ENCODE data around the gene BAIAP2. TPM values are rescaled to one million over a fixed set of nuclear protein-coding genes. Genes with fewer than 3 reads are reported as not detected.

BAIAP2 gene
- total and polyA plus RNA-seq, 2 donors (not counting 3 experiments of a cell fraction or from before 2014, with no cell fraction given): 12.3 to 18.6 TPM

DNA sequence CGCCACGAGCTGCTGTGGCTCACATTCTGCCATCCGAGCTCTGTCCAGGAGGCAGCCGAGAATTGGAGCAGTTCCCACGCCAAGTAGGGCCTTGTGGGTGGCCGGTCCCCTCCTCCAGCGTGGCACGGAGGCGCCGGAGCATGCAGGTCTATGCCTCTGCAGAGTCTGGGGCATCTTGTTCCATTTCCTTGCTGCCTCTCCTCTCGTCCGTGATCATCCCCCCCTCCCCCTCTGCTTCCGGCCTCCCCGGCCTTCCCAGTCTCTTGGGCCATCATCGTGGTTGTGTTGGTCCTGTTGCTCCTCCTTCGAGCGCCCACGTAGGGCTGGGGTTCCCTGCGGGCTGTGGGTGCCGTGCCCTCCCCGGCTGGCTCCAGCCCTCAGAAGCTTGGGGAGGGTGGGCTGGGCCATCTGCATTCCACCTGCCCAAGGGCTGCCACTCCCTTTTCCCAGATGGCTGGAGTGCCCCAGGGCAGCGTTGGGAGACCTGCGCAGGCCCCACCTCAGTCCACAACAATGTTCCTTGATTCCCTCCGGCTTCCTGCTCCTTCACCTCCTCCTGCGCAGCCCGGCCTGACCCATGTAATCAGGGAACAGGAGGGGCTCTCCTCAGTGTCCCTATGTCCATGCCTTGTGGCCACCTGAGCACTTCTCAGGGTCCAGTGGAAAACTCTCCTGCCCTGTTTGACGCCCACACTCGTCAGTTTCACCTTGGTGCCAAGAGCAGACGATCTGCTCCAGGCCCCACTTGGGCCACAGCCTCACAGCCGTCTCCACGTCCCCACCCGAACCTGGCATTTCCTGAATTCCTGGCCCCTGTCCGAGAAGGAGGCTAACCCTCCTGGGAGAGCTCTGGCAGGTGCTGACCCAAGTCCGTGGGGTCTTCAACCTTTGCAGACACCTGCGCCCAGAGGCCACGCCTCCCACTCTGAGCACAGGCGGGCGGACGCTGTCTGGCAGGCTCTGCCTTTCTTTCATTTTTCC is 37.1 kb downstream of the BAIAP2 start:
- H4K20me1 ChIP-seq (replicated peaks; ENCODE audit: control insufficient read depth, extremely low read depth, insufficient read depth, low read length): no peaks in the 10 kb centered on the region
- no peak for DNase-seq (ENCODE audit: low read depth, low spot score)
- intact Hi-C loops (cut with micrococcal nuclease) (no loop called here), dilution Hi-C loops (cut with MboI; ENCODE audit: extremely low pct_ligation_motif_present, low sequenced_read_pairs) (no loop called here)
- CTCF ChIA-PET: interaction anchor here (0.7 kb wide), 1 partner anchor 25 kb away, joined by 4 read pairs; no protein-coding TSS in a partner anchor
- no peaks in the 10 kb centered on the region for H3K4me1 ChIP-seq (ENCODE audit: control insufficient read depth, extremely low read depth, insufficient read depth, low read length)
- H3K4me2 ChIP-seq (ENCODE audit: insufficient read depth, low read length): no peak overlapping the region
- no peak overlapping the region for H3K4me3 ChIP-seq (replicated peaks in 1 of 3; ENCODE audit: insufficient read depth in 1 of 3, low read depth in 1 of 3, low read length in 3 of 3)
- H3K9ac ChIP-seq (replicated peaks; ENCODE audit: extremely low read depth, insufficient read depth, low read length): no peak overlapping the region
- H3K9me1 ChIP-seq (replicated peaks; ENCODE audit: control insufficient read depth, extremely low read depth, insufficient read depth, low read length): no peaks in the 10 kb centered on the region
- no peak overlapping the region for H3K27ac ChIP-seq (ENCODE audit: insufficient read depth, low read depth, low read length)
- H3K79me2 ChIP-seq (ENCODE audit: control insufficient read depth, insufficient read depth, low read length): no peaks in the 10 kb centered on the region
- no peak for TF ChIP-seq MYC (IDR thresholded peaks at IDR 0.05; ENCODE audit: low read depth, low read length)
- TF ChIP-seq, protein P1, sequence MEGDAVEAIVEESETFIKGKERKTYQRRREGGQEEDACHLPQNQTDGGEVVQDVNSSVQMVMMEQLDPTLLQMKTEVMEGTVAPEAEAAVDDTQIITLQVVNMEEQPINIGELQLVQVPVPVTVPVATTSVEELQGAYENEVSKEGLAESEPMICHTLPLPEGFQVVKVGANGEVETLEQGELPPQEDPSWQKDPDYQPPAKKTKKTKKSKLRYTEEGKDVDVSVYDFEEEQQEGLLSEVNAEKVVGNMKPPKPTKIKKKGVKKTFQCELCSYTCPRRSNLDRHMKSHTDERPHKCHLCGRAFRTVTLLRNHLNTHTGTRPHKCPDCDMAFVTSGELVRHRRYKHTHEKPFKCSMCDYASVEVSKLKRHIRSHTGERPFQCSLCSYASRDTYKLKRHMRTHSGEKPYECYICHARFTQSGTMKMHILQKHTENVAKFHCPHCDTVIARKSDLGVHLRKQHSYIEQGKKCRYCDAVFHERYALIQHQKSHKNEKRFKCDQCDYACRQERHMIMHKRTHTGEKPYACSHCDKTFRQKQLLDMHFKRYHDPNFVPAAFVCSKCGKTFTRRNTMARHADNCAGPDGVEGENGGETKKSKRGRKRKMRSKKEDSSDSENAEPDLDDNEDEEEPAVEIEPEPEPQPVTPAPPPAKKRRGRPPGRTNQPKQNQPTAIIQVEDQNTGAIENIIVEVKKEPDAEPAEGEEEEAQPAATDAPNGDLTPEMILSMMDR (IDR thresholded peaks at IDR 0.05; ENCODE audit: extremely low read depth in 1 of 2, insufficient read depth in 1 of 2, low read depth in 1 of 2, low read length in 2 of 2): no peak
- TF ChIP-seq, protein P2, sequence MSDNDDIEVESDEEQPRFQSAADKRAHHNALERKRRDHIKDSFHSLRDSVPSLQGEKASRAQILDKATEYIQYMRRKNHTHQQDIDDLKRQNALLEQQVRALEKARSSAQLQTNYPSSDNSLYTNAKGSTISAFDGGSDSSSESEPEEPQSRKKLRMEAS (IDR thresholded peaks at IDR 0.05; ENCODE audit: insufficient read depth, insufficient read length): no peak
- no peak for TF ChIP-seq JUN (IDR thresholded peaks at IDR 0.05; ENCODE audit: borderline replicate concordance, insufficient read depth, insufficient read length, low read depth)
- TF ChIP-seq POLR2AphosphoS5 (IDR thresholded peaks at IDR 0.05; ENCODE audit: insufficient read depth, low read depth, low read length): no peak
- TF ChIP-seq POLR2A (IDR thresholded peaks at IDR 0.05; ENCODE audit: low read depth, low read length): no peak
- TF ChIP-seq GATA2 (IDR thresholded peaks at IDR 0.05; ENCODE audit: insufficient read depth, insufficient read length, low read depth, low read length): no peak
- no peak for TF ChIP-seq EZH2 (IDR thresholded peaks at IDR 0.05; ENCODE audit: borderline replicate concordance, low read depth, low read length, severe bottlenecking)
- no peak for TF ChIP-seq FOS (IDR thresholded peaks at IDR 0.05; ENCODE audit: borderline replicate concordance, insufficient read depth, low read length)
- no peaks in the 10 kb centered on the region for H3K9me3 ChIP-seq (replicated peaks; ENCODE audit: control insufficient read depth, insufficient read depth, low read length)
- no peaks in the 10 kb centered on the region for H3K27me3 ChIP-seq (ENCODE audit: control insufficient read depth in 2 of 2, insufficient read depth in 2 of 2, low read length in 2 of 2)
- no peak overlapping the region for H2AFZ ChIP-seq (ENCODE audit: low read depth, low read length)
- no TSS peak for BruUV-seq (replicated peaks)
- no peaks in the 10 kb centered on the region for H3K36me3 ChIP-seq (ENCODE audit: control insufficient read depth in 2 of 2, extremely low read depth in 1 of 2, insufficient read depth in 2 of 2, low read length in 2 of 2)
- FAIRE-seq: no peak
- POLR2A ChIA-PET: no interaction called here

All from endothelial cell of umbilical vein (primary cell).